HepG2 (cell line): ENCODE data around the gene PDLIM4. TPM values are rescaled to one million over a fixed set of nuclear protein-coding genes. Genes with fewer than 3 reads are reported as not detected.
A peak's percentile ranks its signal among the peaks of the same experiment; 100 is the strongest.

Experiments
- GABPB1 ChIP-seq: IDR thresholded peaks from 2 replicates; pipeline ENCODE4 v1.6.1; 2016; ENCODE audit warnings: mild to moderate bottlenecking, missing genetic modification reagents, moderate library complexity, missing compliant biosample characterization
- SOX6 ChIP-seq, 2 experiments: fragments of 450-650 bp in 1 of 2; sonication (generic) in 1 of 2; formaldehyde crosslinking in 1 of 2; IDR thresholded peaks; 2 replicates each; pipeline versions ENCODE4 v1.4.0 to v1.6.1; 2017 to 2020; ENCODE audit warnings: antibody characterized with exemption in 1 of 2, mild to moderate bottlenecking in 1 of 2, missing genetic modification reagents in 1 of 2
- TAF1 ChIP-seq: sonication (generic); formaldehyde crosslinking; IDR thresholded peaks from 2 replicates; pipeline ENCODE4 v1.4.0; 2020; ENCODE audit warnings: missing genetic modification reagents
- YEATS4 ChIP-seq: sonication (generic); formaldehyde crosslinking; IDR thresholded peaks from 2 replicates; pipeline ENCODE4 v1.4.0; 2020; ENCODE audit warnings: missing genetic modification reagents, borderline replicate concordance
- ZBTB7A ChIP-seq: sonication (generic); formaldehyde crosslinking; IDR thresholded peaks from 2 replicates; pipeline ENCODE4 v1.8.0; 2022; ENCODE audit warnings: mild to moderate bottlenecking, missing genetic modification reagents
- ZNF777 ChIP-seq: sonication (generic); formaldehyde crosslinking; IDR thresholded peaks from 2 replicates; pipeline ENCODE4 v1.4.0; 2020; ENCODE audit warnings: missing genetic modification reagents
- polyA plus RNA-seq, 8 experiments: library from polyadenylated mRNA; depleted of rRNA in 3 of 8; stranded (reverse) in 7 of 8; unstranded in 1 of 8; fragments of >200 nt; fragmentation: Illumina TruSeq in 4 of 8; extraction: Trizol in 4 of 8; gene quantifications; 2 replicates each; pipeline versions ENCODE4 v1.2.1 to v1.2.3, GENCODE V29; 2011 to 2016; ENCODE audit warnings: low read depth in 4 of 8, missing spikeins in 1 of 8, mixed read lengths in 1 of 8; ENCODE audit not compliant: insufficient read depth in 1 of 8
- total RNA-seq, 5 experiments: library from RNA; depleted of rRNA; stranded (reverse); fragments of >200 nt; fragmentation: Illumina TruSeq; extraction: Trizol; gene quantifications; 2 replicates each; pipeline ENCODE4 v1.2.3, GENCODE V29; 2016; ENCODE audit warnings: low read depth in 1 of 5
- TF ChIP-seq, protein P1 (sequence below): IDR thresholded peaks from 2 replicates; pipeline ENCODE4 v1.6.1; 2012; ENCODE audit warnings: inconsistent platforms
- TF ChIP-seq, protein P2 (sequence below): sonication (generic); formaldehyde crosslinking; IDR thresholded peaks from 2 replicates; pipeline ENCODE4 v1.5.0; 2020; ENCODE audit warnings: mild to moderate bottlenecking, missing genetic modification reagents, borderline replicate concordance
- TF ChIP-seq, protein P3 (sequence below): sonication (generic); formaldehyde crosslinking; IDR thresholded peaks from 2 replicates; pipeline ENCODE4 v1.4.0; 2020; ENCODE audit warnings: missing genetic modification reagents
- TF ChIP-seq, protein P4 (sequence below): sonication (generic); formaldehyde crosslinking; IDR thresholded peaks from 2 replicates; pipeline ENCODE4 v1.8.1; 2023; ENCODE audit warnings: mild to moderate bottlenecking, missing genetic modification reagents

PDLIM4 gene
- total and polyA plus RNA-seq, 2 of the 13 experiments (the other 11 are each of a cell fraction or from before 2014, with no cell fraction given) = 1.1 to 2.3 TPM

GRCh38 chr5:132257131-132258101, at the start of gene PDLIM4 (continued):
- TF ChIP-seq, protein P1, sequence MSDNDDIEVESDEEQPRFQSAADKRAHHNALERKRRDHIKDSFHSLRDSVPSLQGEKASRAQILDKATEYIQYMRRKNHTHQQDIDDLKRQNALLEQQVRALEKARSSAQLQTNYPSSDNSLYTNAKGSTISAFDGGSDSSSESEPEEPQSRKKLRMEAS = no peak; the same call in 1 of the 2 replicates
- TF ChIP-seq ZBTB7A (CRISPR knock-in tag) (peak; percentile 31; the same call in 1 of the 2 replicates), YEATS4 (CRISPR knock-in tag) (0 out of 2 replicates have a peak, but pooled peaks have one; percentile 25), TAF1 (peak; percentile 23; the same call in 1 of the 2 replicates), SOX6 (IDR thresholded peaks at IDR 0.05) (no peak), SOX6 (CRISPR knock-in tag; IDR thresholded peaks at IDR 0.05) (no peak), ZNF777 (peak; percentile 92), GABPB1 (peak; percentile 14; the same call in 1 of the 2 replicates)
- TF ChIP-seq, protein P2, sequence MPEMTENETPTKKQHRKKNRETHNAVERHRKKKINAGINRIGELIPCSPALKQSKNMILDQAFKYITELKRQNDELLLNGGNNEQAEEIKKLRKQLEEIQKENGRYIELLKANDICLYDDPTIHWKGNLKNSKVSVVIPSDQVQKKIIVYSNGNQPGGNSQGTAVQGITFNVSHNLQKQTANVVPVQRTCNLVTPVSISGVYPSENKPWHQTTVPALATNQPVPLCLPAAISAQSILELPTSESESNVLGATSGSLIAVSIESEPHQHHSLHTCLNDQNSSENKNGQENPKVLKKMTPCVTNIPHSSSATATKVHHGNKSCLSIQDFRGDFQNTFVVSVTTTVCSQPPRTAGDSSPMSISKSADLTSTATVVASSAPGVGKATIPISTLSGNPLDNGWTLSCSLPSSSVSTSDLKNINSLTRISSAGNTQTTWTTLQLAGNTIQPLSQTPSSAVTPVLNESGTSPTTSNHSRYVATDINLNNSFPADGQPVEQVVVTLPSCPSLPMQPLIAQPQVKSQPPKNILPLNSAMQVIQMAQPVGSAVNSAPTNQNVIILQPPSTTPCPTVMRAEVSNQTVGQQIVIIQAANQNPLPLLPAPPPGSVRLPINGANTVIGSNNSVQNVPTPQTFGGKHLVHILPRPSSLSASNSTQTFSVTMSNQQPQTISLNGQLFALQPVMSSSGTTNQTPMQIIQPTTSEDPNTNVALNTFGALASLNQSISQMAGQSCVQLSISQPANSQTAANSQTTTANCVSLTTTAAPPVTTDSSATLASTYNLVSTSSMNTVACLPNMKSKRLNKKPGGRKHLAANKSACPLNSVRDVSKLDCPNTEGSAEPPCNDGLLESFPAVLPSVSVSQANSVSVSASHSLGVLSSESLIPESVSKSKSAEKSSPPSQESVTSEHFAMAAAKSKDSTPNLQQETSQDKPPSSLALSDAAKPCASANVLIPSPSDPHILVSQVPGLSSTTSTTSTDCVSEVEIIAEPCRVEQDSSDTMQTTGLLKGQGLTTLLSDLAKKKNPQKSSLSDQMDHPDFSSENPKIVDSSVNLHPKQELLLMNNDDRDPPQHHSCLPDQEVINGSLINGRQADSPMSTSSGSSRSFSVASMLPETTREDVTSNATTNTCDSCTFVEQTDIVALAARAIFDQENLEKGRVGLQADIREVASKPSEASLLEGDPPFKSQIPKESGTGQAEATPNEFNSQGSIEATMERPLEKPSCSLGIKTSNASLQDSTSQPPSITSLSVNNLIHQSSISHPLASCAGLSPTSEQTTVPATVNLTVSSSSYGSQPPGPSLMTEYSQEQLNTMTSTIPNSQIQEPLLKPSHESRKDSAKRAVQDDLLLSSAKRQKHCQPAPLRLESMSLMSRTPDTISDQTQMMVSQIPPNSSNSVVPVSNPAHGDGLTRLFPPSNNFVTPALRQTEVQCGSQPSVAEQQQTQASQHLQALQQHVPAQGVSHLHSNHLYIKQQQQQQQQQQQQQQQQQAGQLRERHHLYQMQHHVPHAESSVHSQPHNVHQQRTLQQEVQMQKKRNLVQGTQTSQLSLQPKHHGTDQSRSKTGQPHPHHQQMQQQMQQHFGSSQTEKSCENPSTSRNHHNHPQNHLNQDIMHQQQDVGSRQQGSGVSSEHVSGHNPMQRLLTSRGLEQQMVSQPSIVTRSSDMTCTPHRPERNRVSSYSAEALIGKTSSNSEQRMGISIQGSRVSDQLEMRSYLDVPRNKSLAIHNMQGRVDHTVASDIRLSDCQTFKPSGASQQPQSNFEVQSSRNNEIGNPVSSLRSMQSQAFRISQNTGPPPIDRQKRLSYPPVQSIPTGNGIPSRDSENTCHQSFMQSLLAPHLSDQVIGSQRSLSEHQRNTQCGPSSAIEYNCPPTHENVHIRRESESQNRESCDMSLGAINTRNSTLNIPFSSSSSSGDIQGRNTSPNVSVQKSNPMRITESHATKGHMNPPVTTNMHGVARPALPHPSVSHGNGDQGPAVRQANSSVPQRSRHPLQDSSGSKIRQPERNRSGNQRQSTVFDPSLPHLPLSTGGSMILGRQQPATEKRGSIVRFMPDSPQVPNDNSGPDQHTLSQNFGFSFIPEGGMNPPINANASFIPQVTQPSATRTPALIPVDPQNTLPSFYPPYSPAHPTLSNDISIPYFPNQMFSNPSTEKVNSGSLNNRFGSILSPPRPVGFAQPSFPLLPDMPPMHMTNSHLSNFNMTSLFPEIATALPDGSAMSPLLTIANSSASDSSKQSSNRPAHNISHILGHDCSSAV (CRISPR knock-in tag) = no peak
- TF ChIP-seq, protein P3, sequence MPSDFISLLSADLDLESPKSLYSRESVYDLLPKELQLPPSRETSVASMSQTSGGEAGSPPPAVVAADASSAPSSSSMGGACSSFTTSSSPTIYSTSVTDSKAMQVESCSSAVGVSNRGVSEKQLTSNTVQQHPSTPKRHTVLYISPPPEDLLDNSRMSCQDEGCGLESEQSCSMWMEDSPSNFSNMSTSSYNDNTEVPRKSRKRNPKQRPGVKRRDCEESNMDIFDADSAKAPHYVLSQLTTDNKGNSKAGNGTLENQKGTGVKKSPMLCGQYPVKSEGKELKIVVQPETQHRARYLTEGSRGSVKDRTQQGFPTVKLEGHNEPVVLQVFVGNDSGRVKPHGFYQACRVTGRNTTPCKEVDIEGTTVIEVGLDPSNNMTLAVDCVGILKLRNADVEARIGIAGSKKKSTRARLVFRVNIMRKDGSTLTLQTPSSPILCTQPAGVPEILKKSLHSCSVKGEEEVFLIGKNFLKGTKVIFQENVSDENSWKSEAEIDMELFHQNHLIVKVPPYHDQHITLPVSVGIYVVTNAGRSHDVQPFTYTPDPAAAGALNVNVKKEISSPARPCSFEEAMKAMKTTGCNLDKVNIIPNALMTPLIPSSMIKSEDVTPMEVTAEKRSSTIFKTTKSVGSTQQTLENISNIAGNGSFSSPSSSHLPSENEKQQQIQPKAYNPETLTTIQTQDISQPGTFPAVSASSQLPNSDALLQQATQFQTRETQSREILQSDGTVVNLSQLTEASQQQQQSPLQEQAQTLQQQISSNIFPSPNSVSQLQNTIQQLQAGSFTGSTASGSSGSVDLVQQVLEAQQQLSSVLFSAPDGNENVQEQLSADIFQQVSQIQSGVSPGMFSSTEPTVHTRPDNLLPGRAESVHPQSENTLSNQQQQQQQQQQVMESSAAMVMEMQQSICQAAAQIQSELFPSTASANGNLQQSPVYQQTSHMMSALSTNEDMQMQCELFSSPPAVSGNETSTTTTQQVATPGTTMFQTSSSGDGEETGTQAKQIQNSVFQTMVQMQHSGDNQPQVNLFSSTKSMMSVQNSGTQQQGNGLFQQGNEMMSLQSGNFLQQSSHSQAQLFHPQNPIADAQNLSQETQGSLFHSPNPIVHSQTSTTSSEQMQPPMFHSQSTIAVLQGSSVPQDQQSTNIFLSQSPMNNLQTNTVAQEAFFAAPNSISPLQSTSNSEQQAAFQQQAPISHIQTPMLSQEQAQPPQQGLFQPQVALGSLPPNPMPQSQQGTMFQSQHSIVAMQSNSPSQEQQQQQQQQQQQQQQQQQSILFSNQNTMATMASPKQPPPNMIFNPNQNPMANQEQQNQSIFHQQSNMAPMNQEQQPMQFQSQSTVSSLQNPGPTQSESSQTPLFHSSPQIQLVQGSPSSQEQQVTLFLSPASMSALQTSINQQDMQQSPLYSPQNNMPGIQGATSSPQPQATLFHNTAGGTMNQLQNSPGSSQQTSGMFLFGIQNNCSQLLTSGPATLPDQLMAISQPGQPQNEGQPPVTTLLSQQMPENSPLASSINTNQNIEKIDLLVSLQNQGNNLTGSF = no peak
- TF ChIP-seq, protein P4, sequence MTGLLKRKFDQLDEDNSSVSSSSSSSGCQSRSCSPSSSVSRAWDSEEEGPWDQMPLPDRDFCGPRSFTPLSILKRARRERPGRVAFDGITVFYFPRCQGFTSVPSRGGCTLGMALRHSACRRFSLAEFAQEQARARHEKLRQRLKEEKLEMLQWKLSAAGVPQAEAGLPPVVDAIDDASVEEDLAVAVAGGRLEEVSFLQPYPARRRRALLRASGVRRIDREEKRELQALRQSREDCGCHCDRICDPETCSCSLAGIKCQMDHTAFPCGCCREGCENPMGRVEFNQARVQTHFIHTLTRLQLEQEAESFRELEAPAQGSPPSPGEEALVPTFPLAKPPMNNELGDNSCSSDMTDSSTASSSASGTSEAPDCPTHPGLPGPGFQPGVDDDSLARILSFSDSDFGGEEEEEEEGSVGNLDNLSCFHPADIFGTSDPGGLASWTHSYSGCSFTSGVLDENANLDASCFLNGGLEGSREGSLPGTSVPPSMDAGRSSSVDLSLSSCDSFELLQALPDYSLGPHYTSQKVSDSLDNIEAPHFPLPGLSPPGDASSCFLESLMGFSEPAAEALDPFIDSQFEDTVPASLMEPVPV (CRISPR knock-in tag) = peak; percentile 52; the same call in 1 of the 2 replicates
